ENCODE measurements around the gene KCNC4.
A peak's percentile ranks its signal among the peaks of the same experiment; 100 is the strongest.

The KCNC4 gene

DNA sequence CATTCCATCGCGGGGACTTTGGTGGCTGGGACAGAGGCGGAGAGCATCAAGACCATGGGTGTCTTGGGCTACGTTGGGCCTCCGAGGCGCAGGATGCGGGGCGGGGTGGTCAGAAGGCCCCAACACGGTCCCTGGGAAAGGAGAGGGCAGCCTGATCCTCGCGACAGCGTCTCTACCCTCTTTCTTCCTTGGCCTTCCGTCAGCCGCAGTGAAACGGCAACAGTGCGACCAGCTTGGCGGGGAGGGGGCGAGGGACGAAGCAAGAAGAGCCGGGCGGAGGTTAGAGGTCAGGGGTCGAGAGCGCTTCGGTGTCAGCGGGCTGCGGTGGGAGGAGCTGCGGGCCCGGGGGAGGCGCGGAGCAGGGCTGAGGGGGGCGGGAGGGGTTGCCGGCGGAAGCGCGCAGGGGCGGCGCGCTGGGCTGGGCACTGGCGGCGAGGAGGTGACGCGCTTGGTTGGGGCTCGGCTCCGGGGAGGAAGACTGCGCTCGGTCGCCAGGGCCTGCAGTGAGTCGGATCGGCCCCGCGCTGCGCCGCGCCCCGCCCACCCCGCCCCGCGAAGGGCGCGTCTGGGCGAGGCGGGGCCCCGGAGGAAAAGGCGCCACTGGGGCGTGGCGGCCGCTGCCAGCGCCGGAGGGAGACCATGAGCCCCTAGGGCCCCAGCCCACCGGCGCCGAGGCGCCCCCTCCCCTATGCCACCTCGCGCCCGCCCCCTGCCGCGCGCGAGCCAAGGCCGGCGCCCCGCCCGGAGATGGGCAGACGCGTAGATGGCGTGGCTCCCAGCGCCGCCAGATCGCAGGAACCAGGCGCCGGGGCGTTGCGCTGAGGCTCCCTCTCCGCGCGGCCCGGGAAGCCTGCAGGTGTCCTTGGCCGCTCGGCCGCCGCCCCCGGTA is at the start of gene KCNC4:
Gene KCNC4 (plus strand): TSS at position 600 of the 889 bp plus-strand sequence. CDS start 1,186 bp downstream, outside the sequence.
- no peaks in the 10 kb centered on the region for H3K27me3 ChIP-seq (ENCODE audit: control insufficient read depth, insufficient read depth, low read length)
- H3K9me3 ChIP-seq (ENCODE audit: control insufficient read depth, low read length): no peaks in the 10 kb centered on the region
- no peaks in the 10 kb centered on the region for H3K36me3 ChIP-seq (ENCODE audit: control insufficient read depth, insufficient read depth, low read length)
- H3K4me3 ChIP-seq (ENCODE audit: low read depth, low read length): peak within 1 kb of the TSS; percentile 56
- TF ChIP-seq, protein P1, sequence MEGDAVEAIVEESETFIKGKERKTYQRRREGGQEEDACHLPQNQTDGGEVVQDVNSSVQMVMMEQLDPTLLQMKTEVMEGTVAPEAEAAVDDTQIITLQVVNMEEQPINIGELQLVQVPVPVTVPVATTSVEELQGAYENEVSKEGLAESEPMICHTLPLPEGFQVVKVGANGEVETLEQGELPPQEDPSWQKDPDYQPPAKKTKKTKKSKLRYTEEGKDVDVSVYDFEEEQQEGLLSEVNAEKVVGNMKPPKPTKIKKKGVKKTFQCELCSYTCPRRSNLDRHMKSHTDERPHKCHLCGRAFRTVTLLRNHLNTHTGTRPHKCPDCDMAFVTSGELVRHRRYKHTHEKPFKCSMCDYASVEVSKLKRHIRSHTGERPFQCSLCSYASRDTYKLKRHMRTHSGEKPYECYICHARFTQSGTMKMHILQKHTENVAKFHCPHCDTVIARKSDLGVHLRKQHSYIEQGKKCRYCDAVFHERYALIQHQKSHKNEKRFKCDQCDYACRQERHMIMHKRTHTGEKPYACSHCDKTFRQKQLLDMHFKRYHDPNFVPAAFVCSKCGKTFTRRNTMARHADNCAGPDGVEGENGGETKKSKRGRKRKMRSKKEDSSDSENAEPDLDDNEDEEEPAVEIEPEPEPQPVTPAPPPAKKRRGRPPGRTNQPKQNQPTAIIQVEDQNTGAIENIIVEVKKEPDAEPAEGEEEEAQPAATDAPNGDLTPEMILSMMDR (IDR thresholded peaks at IDR 0.05): no peak
- no peak within 1 kb of the TSS for H3K9ac ChIP-seq
- peak within 1 kb of the TSS; percentile 89 for H3K27ac ChIP-seq
- no peaks in the 10 kb centered on the region for H3K79me2 ChIP-seq
- H3K4me1 ChIP-seq: peaks cover 6% of the 10 kb centered on the region
- peak within 1 kb of the TSS; percentile 77 for H2AFZ ChIP-seq
- peak within 1 kb of the TSS; percentile 82 for H3K4me2 ChIP-seq (ENCODE audit: low read length)

DNA sequence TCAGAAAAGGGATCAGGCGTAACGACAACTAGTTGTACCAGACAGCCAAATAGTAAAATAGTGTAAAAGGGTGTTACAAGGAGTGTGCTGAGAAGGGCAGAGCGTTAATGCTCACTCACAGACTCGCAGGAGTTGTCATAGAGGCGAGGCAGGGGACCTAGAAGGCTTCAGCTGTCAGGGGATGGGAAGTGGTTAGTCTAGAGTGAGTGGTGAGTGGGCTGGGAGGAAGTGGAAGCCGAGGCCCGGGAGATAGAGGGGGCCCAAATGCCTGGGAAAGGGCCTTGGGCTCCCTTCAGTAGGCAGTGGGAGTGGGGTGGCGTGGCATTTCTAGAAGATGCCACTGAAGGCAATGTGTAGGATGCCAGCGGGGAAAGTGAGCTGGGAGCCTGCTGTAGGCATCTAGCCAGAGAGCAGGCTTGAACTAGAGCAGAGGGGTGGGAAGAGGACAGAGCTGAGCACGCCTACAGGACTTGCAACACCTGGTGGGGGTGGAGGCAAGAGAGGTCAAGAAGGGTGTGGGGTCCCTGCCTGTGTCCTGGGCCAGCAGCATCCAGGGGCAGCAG is 49.5 kb upstream of the KCNC4 start:
- H3K27ac ChIP-seq: no peak overlapping the region
- no peak overlapping the region for H2AFZ ChIP-seq
- H3K4me1 ChIP-seq: no peaks in the 10 kb centered on the region
- no peak overlapping the region for H3K4me3 ChIP-seq (ENCODE audit: low read depth, low read length)
- TF ChIP-seq, protein P1 (IDR thresholded peaks at IDR 0.05): no peak
- H3K9me3 ChIP-seq (ENCODE audit: control insufficient read depth, low read length): no peaks in the 10 kb centered on the region
- no peaks in the 10 kb centered on the region for H3K27me3 ChIP-seq (ENCODE audit: control insufficient read depth, insufficient read depth, low read length)
- no peak overlapping the region for H3K9ac ChIP-seq
- no peaks in the 10 kb centered on the region for H3K36me3 ChIP-seq (ENCODE audit: control insufficient read depth, insufficient read depth, low read length)
- H3K4me2 ChIP-seq (ENCODE audit: low read length): no peak overlapping the region
- H3K79me2 ChIP-seq: no peaks in the 10 kb centered on the region

- Histone ChIP-seq H3K4me1 (no peaks in the 10 kb centered on the region), H3K79me2 (no peaks in the 10 kb centered on the region), H3K9me3 (ENCODE audit: control insufficient read depth, low read length) (no peaks in the 10 kb centered on the region), H3K4me2 (ENCODE audit: low read length) (no peak overlapping the region), H3K27ac (no peak overlapping the region), H3K4me3 (ENCODE audit: low read depth, low read length) (no peak overlapping the region), H3K9ac (no peak overlapping the region), H2AFZ (no peak overlapping the region), H3K27me3 (ENCODE audit: control insufficient read depth, insufficient read depth, low read length) (no peaks in the 10 kb centered on the region), H3K36me3 (ENCODE audit: control insufficient read depth, insufficient read depth, low read length) (no peaks in the 10 kb centered on the region)
- TF ChIP-seq, protein P1 (IDR thresholded peaks at IDR 0.05): no peak
Measured at GRCh38 chr1:110161165-110161564, 48.9 kb upstream of the KCNC4 start.

- Histone ChIP-seq H2AFZ (no peak overlapping the region), H3K4me3 (ENCODE audit: low read depth, low read length) (no peak overlapping the region), H3K9ac (no peak overlapping the region), H3K4me2 (ENCODE audit: low read length) (no peak overlapping the region), H3K9me3 (ENCODE audit: control insufficient read depth, low read length) (no peaks in the 10 kb centered on the region), H3K4me1 (no peaks in the 10 kb centered on the region), H3K27ac (no peak overlapping the region), H3K36me3 (ENCODE audit: control insufficient read depth, insufficient read depth, low read length) (no peaks in the 10 kb centered on the region), H3K79me2 (no peaks in the 10 kb centered on the region), H3K27me3 (ENCODE audit: control insufficient read depth, insufficient read depth, low read length) (no peaks in the 10 kb centered on the region)
- TF ChIP-seq, protein P1 (IDR thresholded peaks at IDR 0.05): no peak
Measured at GRCh38 chr1:110161849-110162248, 48.3 kb upstream of the KCNC4 start.
